Testis (tissue), 3 donors: ENCODE data around the gene ZFYVE21. TPM values are rescaled to one million over a fixed set of nuclear protein-coding genes. Genes with fewer than 3 reads are reported as not detected.

Source experiments
- DNase-seq: peaks from one replicate; pipeline ENCODE4 v3.0.0-alpha.2; 2019
- H3K27ac ChIP-seq, 2 donors: fragments of 200-600 bp; sonication (generic); one replicate each; pipeline ENCODE4 v1.5.1; 2019
- H3K27me3 ChIP-seq: fragments of 200-600 bp; sonication (generic); one replicate; pipeline ENCODE4 v1.5.1; 2019
- H3K36me3 ChIP-seq: fragments of 200-600 bp; sonication (generic); one replicate; pipeline ENCODE4 v1.5.1; 2017; ENCODE audit warnings: low read depth; ENCODE audit errors: missing control alignments
- H3K4me1 ChIP-seq: fragments of 200-600 bp; sonication (generic); one replicate; pipeline ENCODE4 v1.5.1; 2019
- H3K4me3 ChIP-seq, 2 donors: fragments of 200-600 bp; sonication (generic); one replicate each; pipeline ENCODE4 v1.5.1; 2017 to 2019
- H3K9me3 ChIP-seq: fragments of 200-600 bp; sonication (generic); one replicate; pipeline ENCODE4 v1.5.1; 2017
- CTCF ChIP-seq, 3 experiments: fragments of 450-650 bp in 2 of 3; fragments of 200-600 bp in 1 of 3; sonication (generic) in 1 of 3; IDR thresholded peaks; one replicate each; pipeline ENCODE4 v1.5.1; 2016 to 2019; ENCODE audit warnings: antibody characterized with exemption in 3 of 3, mild to moderate bottlenecking in 2 of 3, moderate library complexity in 1 of 3
- POLR2A ChIP-seq: fragments of 450-650 bp; IDR thresholded peaks from one replicate; pipeline ENCODE4 v1.6.1; 2017; ENCODE audit warnings: antibody characterized with exemption, mild to moderate bottlenecking, moderate library complexity
- WGBS, 2 donors: methylation state at CpG; one replicate each; pipeline ENCODE4 v1.1.5; 2018; 5-methylcytosine and 5-hydroxymethylcytosine counted together
- intact Hi-C: fragments of 100-400 bp; cut with DNase I; formaldehyde crosslinking; loops from one replicate; pipeline ENCODE4 v1.15.1; 2023; ENCODE audit warnings: low total_unique reads
- polyA plus RNA-seq: library from polyadenylated mRNA; stranded (reverse); fragments of 350-450 nt; fragmentation: Illumina TruSeq; extraction: RNeasy Lipid Tissue Mini Kit (QIAGEN cat#74804); gene quantifications from one replicate; pipeline ENCODE4 v1.2.3, GENCODE V29; 2014; ENCODE audit warnings: low read depth, low replicate concordance; ENCODE audit not compliant: insufficient read depth
- total RNA-seq, 2 donors: library from RNA; depleted of rRNA; stranded (reverse); fragments of >200 nt; gene quantifications; one replicate each; pipeline ENCODE4 v1.2.3, GENCODE V29; 2016

Gene ZFYVE21
- total and polyA plus RNA-seq, 3 donors from 2014 or later = 86.4 to 251 (median 194) TPM

GRCh38 chr14:103702497-103703432, 12.8 kb upstream of the ZFYVE21 start:
- 89 to 96% methylated on average over 15 to 29 of the region's 29 CpGs for WGBS, 2 donors
- H3K4me1 ChIP-seq = peaks cover 25% of the 10 kb centered on the region
- H3K9me3 ChIP-seq = no peaks in the 10 kb centered on the region
- no peak for TF ChIP-seq CTCF (IDR thresholded peaks at IDR 0.05)
- no peak for TF ChIP-seq POLR2A
- DNase-seq = no peak
- H3K27ac ChIP-seq = no peak overlapping the region
- intact Hi-C loops = no loop called here
- H3K4me3 ChIP-seq = no peak overlapping the region
- no peaks in the 10 kb centered on the region for H3K36me3 ChIP-seq
- no peaks in the 10 kb centered on the region for H3K27me3 ChIP-seq

DNA sequence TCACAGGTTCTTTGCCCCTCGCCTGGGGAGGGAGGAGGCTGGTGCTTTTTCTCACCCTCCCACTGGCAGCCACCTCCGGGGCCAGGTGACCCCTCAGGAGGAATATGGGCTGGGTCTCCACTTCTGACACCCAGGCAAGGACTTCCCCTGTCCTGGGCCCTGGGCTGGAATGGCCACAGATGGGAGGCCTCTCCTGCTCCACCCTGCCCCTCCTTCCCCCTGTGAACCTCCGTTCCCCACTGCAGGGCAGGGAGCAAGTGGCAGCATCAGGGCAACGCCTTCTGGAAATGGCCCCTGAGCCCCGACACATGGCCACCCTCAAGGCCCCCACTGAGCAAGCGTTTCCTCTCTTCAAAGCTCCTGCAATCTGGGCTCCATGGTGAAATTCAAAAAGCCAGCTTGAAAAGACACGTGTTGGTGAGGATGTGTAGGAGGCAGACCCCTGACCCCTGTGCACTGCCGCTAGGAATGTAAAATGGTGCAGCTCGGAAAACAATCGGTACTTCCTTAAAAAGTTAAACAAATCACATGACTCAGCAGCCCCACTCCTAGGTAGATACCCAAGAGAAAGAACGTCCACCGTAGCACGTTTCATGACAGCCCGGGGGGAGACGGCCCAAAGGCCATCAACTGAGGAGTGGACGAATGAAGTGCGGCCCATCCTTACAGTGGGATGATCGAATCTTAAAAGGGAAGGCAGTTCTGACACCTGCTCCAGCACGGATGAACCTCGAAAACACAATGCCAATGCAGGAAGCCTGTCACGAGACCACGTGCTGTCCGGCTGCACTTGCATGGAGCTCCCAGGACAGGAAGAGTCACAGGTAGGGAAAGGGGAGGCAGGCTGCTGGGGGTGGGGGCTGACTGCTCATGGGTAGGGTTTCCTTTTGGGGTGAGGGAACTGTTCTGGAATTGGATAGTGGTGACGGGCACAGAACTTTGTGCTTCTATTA, 11.9 kb upstream of the ZFYVE21 start:
- WGBS, 2 donors = 83 to 86% methylated on average over 23 to 24 of the region's 24 CpGs
- intact Hi-C loops = no loop called here
- TF ChIP-seq CTCF (IDR thresholded peaks at IDR 0.05) = no peak
- TF ChIP-seq POLR2A = no peak

GRCh38 chr14:103704708-103705107, 10.9 kb upstream of the ZFYVE21 start:
- intact Hi-C loops = no loop called here
- Histone ChIP-seq H3K36me3 (no peaks in the 10 kb centered on the region), H3K4me3 (no peak overlapping the region), H3K4me1 (peaks cover 25% of the 10 kb centered on the region), H3K27ac (peak overlapping the region in 1 of 2 donors; percentile 50), H3K9me3 (no peaks in the 10 kb centered on the region), H3K27me3 (no peaks in the 10 kb centered on the region)
- no peak for DNase-seq
- TF ChIP-seq POLR2A = no peak
- no peak for TF ChIP-seq CTCF (IDR thresholded peaks at IDR 0.05)
- 67 to 68% methylated on average over 13 of the region's 13 CpGs for WGBS, 2 donors

More for the DNA sequence above, 11.9 kb upstream of the ZFYVE21 start:
- H3K27me3 ChIP-seq = no peaks in the 10 kb centered on the region
- peaks cover 25% of the 10 kb centered on the region for H3K4me1 ChIP-seq
- H3K36me3 ChIP-seq = no peaks in the 10 kb centered on the region
- DNase-seq = no peak
- H3K9me3 ChIP-seq = no peaks in the 10 kb centered on the region
- peak overlapping the region in 1 of 2 donors; percentile 50 for H3K27ac ChIP-seq
- H3K4me3 ChIP-seq = no peak overlapping the region

GRCh38 chr14:103705118-103705503, 10.5 kb upstream of the ZFYVE21 start:
- peak; percentile 81 for DNase-seq
- Histone ChIP-seq H3K27me3 (no peaks in the 10 kb centered on the region), H3K4me3 (no peak overlapping the region), H3K36me3 (no peaks in the 10 kb centered on the region), H3K4me1 (peaks cover 23% of the 10 kb centered on the region), H3K9me3 (no peaks in the 10 kb centered on the region), H3K27ac (peak overlapping the region; percentile 50 to 66)
- intact Hi-C loops = no loop called here
- TF ChIP-seq POLR2A (no peak), CTCF (IDR thresholded peaks at IDR 0.05) (no peak)
- 65 to 69% methylated on average over 13 to 15 of the region's 15 CpGs for WGBS, 2 donors
